NCI-H526 (cell line): ENCODE data around the gene ZMIZ1.

ENCODE experiments used
- DNase-seq, 2 experiments: peaks; one replicate each; lab custom pipeline; 2025; lab: John Stamatoyannopoulos, UW

The ZMIZ1 gene

GRCh38 chr10:79173582-79174262 lies 105.0 kb downstream of the ZMIZ1 start:
- no peak for DNase-seq

- no peak for DNase-seq
Measured at GRCh38 chr10:79176052-79176501, 107.3 kb downstream of the ZMIZ1 start.

- DNase-seq: no peak
Measured at GRCh38 chr10:79176949-79177602, 108.3 kb downstream of the ZMIZ1 start.

- no peak for DNase-seq
Measured at GRCh38 chr10:79178070-79178576, 109.4 kb downstream of the ZMIZ1 start.

- DNase-seq: no peak
Measured at GRCh38 chr10:79178614-79179163, 109.9 kb downstream of the ZMIZ1 start.

GRCh38 chr10:79179164-79179956 lies 110.6 kb downstream of the ZMIZ1 start:
- DNase-seq: peak in 1 of 2 experiments; percentile 33

- no peak for DNase-seq
Measured at GRCh38 chr10:79179957-79180309, 111.2 kb downstream of the ZMIZ1 start.

GRCh38 chr10:79180414-79181221 lies 111.9 kb downstream of the ZMIZ1 start:
- no peak for DNase-seq

- no peak for DNase-seq
Measured at GRCh38 chr10:79181227-79181626, 112.5 kb downstream of the ZMIZ1 start.

- no peak for DNase-seq
Measured at GRCh38 chr10:79181698-79182521, 113.1 kb downstream of the ZMIZ1 start.

- DNase-seq: no peak
Measured at GRCh38 chr10:79182781-79183467, 114.2 kb downstream of the ZMIZ1 start.

- DNase-seq: no peak
Measured at GRCh38 chr10:79183468-79183865, 114.7 kb downstream of the ZMIZ1 start.

- no peak for DNase-seq
Measured at GRCh38 chr10:79184145-79184625, 115.4 kb downstream of the ZMIZ1 start.

GRCh38 chr10:79184657-79185056 lies 115.9 kb downstream of the ZMIZ1 start:
- DNase-seq: no peak

- DNase-seq: no peak
Measured at GRCh38 chr10:79185067-79185774, 116.5 kb downstream of the ZMIZ1 start.

GRCh38 chr10:79185796-79186374 lies 117.1 kb downstream of the ZMIZ1 start:
- no peak for DNase-seq

- DNase-seq: no peak
Measured at GRCh38 chr10:79186486-79187120, 117.8 kb downstream of the ZMIZ1 start.
